Naive thymus-derived CD4-positive, alpha-beta T cell (primary cell): ENCODE data around the gene AGAP1. TPM values are rescaled to one million over a fixed set of nuclear protein-coding genes. Genes with fewer than 3 reads are reported as not detected.

Experiments
- ATAC-seq: fragments of 150-1000 bp; cut with Tn5 transposase; 2 replicates; pipeline ENCODE4 v1.10.0; 2021; ENCODE audit warnings: mild to moderate bottlenecking, moderate library complexity
- CTCF ChIA-PET: fragments of 350-600 bp; sonication (Branson Sonifier 250); formaldehyde crosslinking; loops from one replicate; lab custom pipeline; 2021; ENCODE audit warnings: antibody characterized with exemption; lab: Charles Lee
- POLR2A ChIA-PET: fragments of 350-600 bp; sonication (Branson Sonifier 250); formaldehyde crosslinking; loops from one replicate; lab custom pipeline; 2021; ENCODE audit warnings: antibody characterized with exemption, inconsistent platforms; lab: Charles Lee
- DNase-seq, 9 donors: peaks; one replicate each; pipeline versions ENCODE4 v3.0.0 to v3.0.0-alpha.2; 2020 to 2022; ENCODE audit warnings: mixed read lengths in 1 of 9
- H3K27ac ChIP-seq: one replicate; pipeline ENCODE4 v1.7.0; 2013; ENCODE audit warnings: mild to moderate bottlenecking, low read depth, low read length, moderate library complexity
- H3K27me3 ChIP-seq, 2 donors: one replicate each; pipeline ENCODE4 v1.7.0; 2013; ENCODE audit warnings: low read length in 2 of 2, mild to moderate bottlenecking in 2 of 2, moderate library complexity in 2 of 2; ENCODE audit not compliant: control insufficient read depth in 2 of 2, insufficient read depth in 2 of 2
- H3K36me3 ChIP-seq, 3 experiments: 1 replicate in 2 of 3; 2 replicates in 1 of 3; pipeline ENCODE4 v1.7.0; 2013; ENCODE audit warnings: low read length in 3 of 3, mild to moderate bottlenecking in 3 of 3, moderate library complexity in 1 of 3; ENCODE audit not compliant: insufficient read depth in 3 of 3, control insufficient read depth in 2 of 3
- H3K4me1 ChIP-seq, 2 donors: one replicate each; pipeline ENCODE4 v1.7.0; 2013; ENCODE audit warnings: low read length in 2 of 2, mild to moderate bottlenecking in 2 of 2, moderate library complexity in 1 of 2; ENCODE audit not compliant: control insufficient read depth in 2 of 2, insufficient read depth in 2 of 2
- H3K4me3 ChIP-seq: 2 replicates; pipeline ENCODE4 v1.7.0; 2013; ENCODE audit warnings: mild to moderate bottlenecking, low read length
- H3K9me3 ChIP-seq, 3 experiments: 1 replicate in 2 of 3; 2 replicates in 1 of 3; pipeline ENCODE4 v1.7.0; 2013; ENCODE audit warnings: low read length in 3 of 3; ENCODE audit not compliant: control insufficient read depth in 2 of 3
- H3K27ac Mint-ChIP-seq, 9 donors: one replicate each; pipeline ENCODE4 v1.8.0; 2020 to 2022; ENCODE audit warnings: mixed read lengths in 9 of 9, mild to moderate bottlenecking in 8 of 9, moderate library complexity in 5 of 9, inconsistent platforms in 2 of 9
- H3K27me3 Mint-ChIP-seq, 5 donors: one replicate each; pipeline ENCODE4 v1.8.0; 2021 to 2022; ENCODE audit warnings: mixed read lengths in 5 of 5, mild to moderate bottlenecking in 1 of 5
- H3K36me3 Mint-ChIP-seq, 5 donors: one replicate each; pipeline ENCODE4 v1.8.0; 2020 to 2022; ENCODE audit warnings: mixed read lengths in 5 of 5, mild to moderate bottlenecking in 3 of 5, inconsistent platforms in 1 of 5
- H3K4me1 Mint-ChIP-seq, 7 donors: one replicate each; pipeline ENCODE4 v1.8.0; 2020 to 2022; ENCODE audit warnings: mixed read lengths in 7 of 7, mild to moderate bottlenecking in 3 of 7, inconsistent platforms in 1 of 7
- H3K4me3 Mint-ChIP-seq, 10 donors: one replicate each; pipeline ENCODE4 v1.8.0; 2020 to 2022; ENCODE audit warnings: mild to moderate bottlenecking in 10 of 10, mixed read lengths in 10 of 10, moderate library complexity in 6 of 10, inconsistent platforms in 2 of 10
- H3K9me3 Mint-ChIP-seq, 11 donors: one replicate each; pipeline ENCODE4 v1.8.0; 2020 to 2022; ENCODE audit warnings: mixed read lengths in 11 of 11, mild to moderate bottlenecking in 4 of 11, inconsistent platforms in 1 of 11, moderate library complexity in 1 of 11
- intact Hi-C, 2 donors: fragments of 100-400 bp; cut with micrococcal nuclease; formaldehyde crosslinking; loops; one replicate each; pipeline ENCODE4 v1.15.1; 2023
- polyA plus RNA-seq, 2 donors: library from polyadenylated mRNA; unstranded; fragments of 300-500 nt; fragmentation: Illumina TruSeq; gene quantifications; one replicate each; pipeline ENCODE4 v1.2.3, GENCODE V29; 2021
- total RNA-seq, 6 experiments: library from RNA in 5 of 6; stranded (reverse) in 5 of 6; gene quantifications; 1 replicate in 5 of 6; 2 replicates in 1 of 6; pipeline ENCODE4 v1.2.3 and lab custom pipeline; 2021 to 2026

AGAP1 gene
- total and polyA plus RNA-seq, 7 experiments from 2014 or later, result 0.35 to 9.6 (median 0.85) TPM; not detected in 2

DNA sequence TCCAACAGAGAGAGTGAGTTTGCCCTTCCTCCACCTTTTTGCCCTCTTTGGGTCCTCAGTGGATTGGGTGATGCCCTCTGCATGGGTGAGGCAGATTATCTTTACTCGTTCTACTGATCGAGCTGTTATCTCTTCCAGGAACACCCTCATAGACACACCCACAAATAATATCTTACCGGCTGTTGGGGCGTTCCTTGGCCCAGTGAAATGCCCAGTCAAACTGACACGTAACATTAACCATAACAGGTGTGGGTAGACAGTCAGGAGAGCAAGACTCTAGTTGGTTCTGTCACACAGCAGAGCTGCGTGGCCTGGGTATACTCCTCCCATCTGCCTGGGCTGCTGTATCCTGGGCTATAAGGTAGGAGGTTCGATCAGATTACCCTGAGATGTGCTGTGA is 144.1 kb downstream of the AGAP1 start:
- ATAC-seq, result no peak
- H3K9me3 Mint-ChIP-seq, result no peaks in the 10 kb centered on the region
- CTCF ChIA-PET, result interaction anchor here (0.9 kb wide), 1 partner anchor 111 kb away, joined by 3 read pairs; no protein-coding TSS in a partner anchor
- no peaks in the 10 kb centered on the region for H3K36me3 Mint-ChIP-seq
- intact Hi-C loops, result no loop called here
- peaks cover 0 to 2% (median 0%) of the 10 kb centered on the region in 7 donors for H3K4me1 Mint-ChIP-seq
- POLR2A ChIA-PET, result interaction anchor here (0.5 kb wide), 1 partner anchor 8 kb away, joined by 5 read pairs; no protein-coding TSS in a partner anchor
- H3K27ac Mint-ChIP-seq, result no peak overlapping the region
- H3K4me3 Mint-ChIP-seq, result no peak overlapping the region
- Histone ChIP-seq H3K27me3 (no peaks in the 10 kb centered on the region), H3K36me3 (no peaks in the 10 kb centered on the region), H3K9me3 (no peaks in the 10 kb centered on the region), H3K27ac (no peak overlapping the region), H3K4me1 (no peaks in the 10 kb centered on the region), H3K4me3 (no peak overlapping the region)
- DNase-seq, result no peak
- H3K27me3 Mint-ChIP-seq, result peaks cover 10 to 34% (median 28%) of the 10 kb centered on the region in 5 donors

GRCh38 chr2:235638541-235639427 is 144.9 kb downstream of the AGAP1 start:
- H3K4me3 Mint-ChIP-seq, result no peak overlapping the region
- CTCF ChIA-PET, result interaction anchor here (0.9 kb wide), 1 partner anchor 110 kb away, joined by 3 read pairs; no protein-coding TSS in a partner anchor
- peak overlapping the region in 1 of 9 donors; percentile 17 for H3K27ac Mint-ChIP-seq

GRCh38 chr2:235639428-235639773 is 145.6 kb downstream of the AGAP1 start:
- Histone ChIP-seq H3K9me3 (no peaks in the 10 kb centered on the region), H3K4me1 (no peaks in the 10 kb centered on the region), H3K4me3 (no peak overlapping the region), H3K27ac (no peak overlapping the region), H3K36me3 (no peaks in the 10 kb centered on the region), H3K27me3 (no peaks in the 10 kb centered on the region)
- DNase-seq (no peak), ATAC-seq (no peak)
- no peak overlapping the region for H3K4me3 Mint-ChIP-seq
- ChIA-PET POLR2A (no interaction called here), CTCF (no interaction called here)
- H3K36me3 Mint-ChIP-seq, result no peaks in the 10 kb centered on the region
- no peaks in the 10 kb centered on the region for H3K9me3 Mint-ChIP-seq
- H3K27me3 Mint-ChIP-seq, result peaks cover 10 to 40% (median 31%) of the 10 kb centered on the region in 5 donors
- no peak overlapping the region for H3K27ac Mint-ChIP-seq
- H3K4me1 Mint-ChIP-seq, result peaks cover 0 to 2% (median 0%) of the 10 kb centered on the region in 7 donors
- intact Hi-C loops, result no loop called here

More at GRCh38 chr2:235638541-235639427, 144.9 kb downstream of the AGAP1 start:
- Mint-ChIP-seq H3K9me3 (no peaks in the 10 kb centered on the region), H3K36me3 (no peaks in the 10 kb centered on the region), H3K27me3 (peaks cover 10 to 38% (median 30%) of the 10 kb centered on the region in 5 donors), H3K4me1 (peaks cover 0 to 2% (median 0%) of the 10 kb centered on the region in 7 donors)
- ATAC-seq, result no peak
- H3K4me1 ChIP-seq, result no peaks in the 10 kb centered on the region
- no peaks in the 10 kb centered on the region for H3K27me3 ChIP-seq
- no peak for DNase-seq
- H3K36me3 ChIP-seq, result no peaks in the 10 kb centered on the region
- H3K27ac ChIP-seq, result no peak overlapping the region
- intact Hi-C loops, result no loop called here
- no peaks in the 10 kb centered on the region for H3K9me3 ChIP-seq
- POLR2A ChIA-PET, result no interaction called here
- H3K4me3 ChIP-seq, result no peak overlapping the region

DNA sequence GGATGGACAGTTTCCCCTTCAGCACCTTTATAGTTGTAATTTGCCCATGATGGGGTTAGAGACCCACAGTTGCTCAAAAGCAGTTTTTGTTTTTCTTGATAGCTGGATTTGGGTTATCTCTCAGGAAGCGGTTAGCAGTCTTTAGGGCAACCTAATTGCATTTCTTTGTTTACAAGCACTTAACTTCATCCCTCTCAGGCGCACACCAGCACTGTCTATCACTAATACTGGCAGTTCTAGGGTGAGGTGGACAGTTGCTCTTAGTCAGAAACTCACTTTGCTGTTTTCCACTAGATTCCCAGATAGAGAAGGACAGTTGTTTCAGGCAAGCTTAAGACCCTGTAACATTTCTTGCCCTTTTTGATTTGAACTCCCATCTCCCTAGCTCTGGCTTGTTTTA is 146.0 kb downstream of the AGAP1 start:
- H3K27ac ChIP-seq, result no peak overlapping the region
- no peaks in the 10 kb centered on the region for H3K9me3 ChIP-seq
- Mint-ChIP-seq H3K27me3 (peaks cover 10 to 40% (median 31%) of the 10 kb centered on the region in 5 donors), H3K9me3 (no peaks in the 10 kb centered on the region), H3K27ac (no peak overlapping the region), H3K36me3 (no peaks in the 10 kb centered on the region), H3K4me1 (peaks cover 0 to 2% (median 0%) of the 10 kb centered on the region in 7 donors), H3K4me3 (no peak overlapping the region)
- DNase-seq, result no peak
- H3K4me3 ChIP-seq, result no peak overlapping the region
- no peaks in the 10 kb centered on the region for H3K36me3 ChIP-seq
- no peak for ATAC-seq
- ChIA-PET CTCF (no interaction called here), POLR2A (interaction anchor here (0.5 kb wide), 1 partner anchor 54 kb away, joined by 3 read pairs; no protein-coding TSS in a partner anchor)
- H3K27me3 ChIP-seq, result no peaks in the 10 kb centered on the region
- H3K4me1 ChIP-seq, result no peaks in the 10 kb centered on the region
- intact Hi-C loops, result no loop called here

DNA sequence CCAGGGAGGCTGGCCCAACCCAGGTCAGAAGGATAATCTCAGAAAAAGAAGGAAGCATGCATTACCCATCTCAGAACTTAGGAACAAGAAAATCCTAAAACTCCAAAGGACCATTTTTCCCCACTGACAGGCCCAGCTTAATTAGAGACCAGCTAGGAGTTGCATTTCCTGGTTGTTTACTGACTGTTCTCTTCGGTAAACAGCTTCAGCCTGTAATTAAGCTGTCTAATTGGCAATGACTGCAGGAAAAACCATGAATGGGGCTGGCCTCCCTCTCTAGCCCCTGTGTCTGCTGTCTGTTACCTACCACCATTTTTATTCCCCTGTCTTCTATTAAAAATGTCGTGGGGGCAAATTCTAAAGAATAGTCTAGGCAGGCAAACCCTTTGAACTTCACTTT is 146.5 kb downstream of the AGAP1 start:
- H3K36me3 Mint-ChIP-seq, result no peaks in the 10 kb centered on the region
- H3K36me3 ChIP-seq, result no peaks in the 10 kb centered on the region
- no peak for DNase-seq
- ATAC-seq, result no peak
- ChIA-PET CTCF (no interaction called here), POLR2A (interaction anchor here (0.5 kb wide), 1 partner anchor 53 kb away, joined by 3 read pairs; no protein-coding TSS in a partner anchor)
- H3K4me1 ChIP-seq, result no peaks in the 10 kb centered on the region
- no peaks in the 10 kb centered on the region for H3K9me3 Mint-ChIP-seq
- no peaks in the 10 kb centered on the region for H3K27me3 ChIP-seq
- no peak overlapping the region for H3K4me3 Mint-ChIP-seq
- no peaks in the 10 kb centered on the region for H3K9me3 ChIP-seq
- H3K27ac Mint-ChIP-seq, result no peak overlapping the region
- H3K27ac ChIP-seq, result no peak overlapping the region
- no peak overlapping the region for H3K4me3 ChIP-seq
- H3K27me3 Mint-ChIP-seq, result peaks cover 10 to 40% (median 35%) of the 10 kb centered on the region in 5 donors
- intact Hi-C loops, result no loop called here
- H3K4me1 Mint-ChIP-seq, result peaks cover 0 to 2% (median 0%) of the 10 kb centered on the region in 7 donors

DNA sequence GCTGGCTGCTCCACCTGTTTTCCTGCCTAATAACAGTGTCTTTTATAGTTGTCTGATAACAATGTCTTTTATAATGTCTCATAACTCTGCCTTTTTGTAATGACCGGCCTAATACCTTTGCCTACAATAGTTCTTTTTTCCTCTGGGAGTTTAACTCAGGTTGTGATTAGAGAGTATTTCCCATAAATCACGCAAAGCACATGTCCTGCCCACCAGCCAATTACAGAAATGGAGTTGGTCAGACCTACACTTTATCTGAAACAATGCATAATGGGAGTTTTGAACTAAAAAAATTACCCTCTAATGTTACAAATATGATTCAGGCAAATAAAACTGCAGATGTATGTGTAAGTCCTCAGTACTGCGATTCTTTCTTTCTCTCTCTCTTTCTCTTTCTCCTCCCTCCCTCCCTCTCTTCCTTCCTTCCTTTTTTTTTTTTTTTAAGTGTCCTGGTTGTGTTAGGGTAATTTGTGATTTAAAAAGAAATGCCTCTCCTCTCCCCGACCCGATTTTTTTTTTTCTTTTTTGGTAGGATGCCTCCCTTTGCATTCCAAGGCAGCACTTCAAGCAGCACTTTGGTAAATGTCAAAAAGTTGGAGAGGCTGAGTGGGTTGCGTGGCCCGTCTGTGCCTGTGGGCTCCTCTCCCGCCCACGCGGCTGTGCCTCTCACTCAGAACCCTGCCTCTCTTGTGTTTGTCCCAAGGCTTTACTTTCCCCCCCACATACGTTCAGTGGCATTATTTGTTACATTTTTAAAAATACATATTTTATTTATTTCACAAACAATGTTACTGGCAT is 147.3 kb downstream of the AGAP1 start:
- Histone ChIP-seq H3K27ac (no peak overlapping the region), H3K36me3 (no peaks in the 10 kb centered on the region), H3K9me3 (no peaks in the 10 kb centered on the region), H3K27me3 (no peaks in the 10 kb centered on the region), H3K4me3 (no peak overlapping the region), H3K4me1 (no peaks in the 10 kb centered on the region)
- ChIA-PET POLR2A (no interaction called here), CTCF (no interaction called here)
- DNase-seq, result no peak
- Mint-ChIP-seq H3K27me3 (peaks cover 10 to 41% (median 37%) of the 10 kb centered on the region in 5 donors), H3K9me3 (no peaks in the 10 kb centered on the region), H3K4me1 (peaks cover 0 to 2% (median 0%) of the 10 kb centered on the region in 7 donors), H3K27ac (no peak overlapping the region), H3K36me3 (no peaks in the 10 kb centered on the region), H3K4me3 (no peak overlapping the region)
- no peak for ATAC-seq
- intact Hi-C loops, result no loop called here
